Medulla oblongata (tissue), 1 donor: Measurements from ENCODE around the gene AFDN.
A peak's percentile ranks its signal among the peaks of the same experiment; 100 is the strongest.

ENCODE experiments used
- DNase-seq: peaks from one replicate; pipeline ENCODE4 v3.0.0-alpha.2; 2015; ENCODE audit errors: extremely low spot score

AFDN gene

DNA sequence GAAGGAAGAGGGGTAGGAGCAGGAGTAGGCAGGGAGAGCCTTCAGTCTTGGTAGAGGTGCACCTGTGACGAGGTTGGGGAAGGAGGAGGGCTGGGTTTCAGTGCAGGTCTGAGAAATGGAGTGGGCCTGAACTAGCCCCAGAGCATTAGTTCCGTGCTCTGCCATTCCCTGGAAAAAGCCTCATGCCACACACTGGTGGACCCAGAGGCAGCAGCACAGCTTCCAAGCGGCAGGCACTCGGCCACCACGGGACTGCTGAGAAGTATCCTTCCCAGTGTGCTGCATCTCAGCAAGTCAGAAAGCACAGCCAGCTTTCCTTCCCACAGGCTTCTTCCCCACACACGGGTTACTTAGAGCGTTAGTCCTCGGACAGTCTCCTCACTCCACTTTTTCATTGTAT is 93.5 kb downstream of the AFDN start:
- peak; percentile 33 for DNase-seq

- DNase-seq, result peak; percentile 53
Observed at GRCh38 chr6:167921831-167922230, 95.1 kb downstream of the AFDN start.

GRCh38 chr6:167925026-167925425 is 98.3 kb downstream of the AFDN start:
- DNase-seq, result no peak

- DNase-seq, result no peak
Observed at GRCh38 chr6:167927246-167927645, 100.5 kb downstream of the AFDN start.

GRCh38 chr6:167928111-167928510 is 101.4 kb downstream of the AFDN start:
- DNase-seq, result no peak

DNA sequence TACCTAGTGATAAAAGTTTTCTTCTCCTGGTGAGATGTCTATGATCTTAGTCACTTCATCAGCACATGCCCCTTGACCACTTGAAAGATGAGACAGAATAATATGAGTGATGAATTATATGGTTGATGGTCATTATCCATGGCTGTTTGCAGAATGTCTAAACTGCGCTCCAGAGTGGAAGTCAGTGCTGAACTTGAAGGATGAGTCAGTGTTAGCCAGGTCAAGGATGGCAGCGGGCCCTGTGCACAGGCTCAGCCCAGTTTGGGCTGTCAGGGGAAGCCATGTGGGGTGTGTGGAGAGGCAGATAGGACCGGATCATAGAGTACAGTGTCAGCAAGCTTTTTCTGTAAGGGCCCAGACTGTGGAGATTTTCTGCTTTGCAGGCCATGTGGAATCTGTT is 103.6 kb downstream of the AFDN start:
- no peak for DNase-seq

DNA sequence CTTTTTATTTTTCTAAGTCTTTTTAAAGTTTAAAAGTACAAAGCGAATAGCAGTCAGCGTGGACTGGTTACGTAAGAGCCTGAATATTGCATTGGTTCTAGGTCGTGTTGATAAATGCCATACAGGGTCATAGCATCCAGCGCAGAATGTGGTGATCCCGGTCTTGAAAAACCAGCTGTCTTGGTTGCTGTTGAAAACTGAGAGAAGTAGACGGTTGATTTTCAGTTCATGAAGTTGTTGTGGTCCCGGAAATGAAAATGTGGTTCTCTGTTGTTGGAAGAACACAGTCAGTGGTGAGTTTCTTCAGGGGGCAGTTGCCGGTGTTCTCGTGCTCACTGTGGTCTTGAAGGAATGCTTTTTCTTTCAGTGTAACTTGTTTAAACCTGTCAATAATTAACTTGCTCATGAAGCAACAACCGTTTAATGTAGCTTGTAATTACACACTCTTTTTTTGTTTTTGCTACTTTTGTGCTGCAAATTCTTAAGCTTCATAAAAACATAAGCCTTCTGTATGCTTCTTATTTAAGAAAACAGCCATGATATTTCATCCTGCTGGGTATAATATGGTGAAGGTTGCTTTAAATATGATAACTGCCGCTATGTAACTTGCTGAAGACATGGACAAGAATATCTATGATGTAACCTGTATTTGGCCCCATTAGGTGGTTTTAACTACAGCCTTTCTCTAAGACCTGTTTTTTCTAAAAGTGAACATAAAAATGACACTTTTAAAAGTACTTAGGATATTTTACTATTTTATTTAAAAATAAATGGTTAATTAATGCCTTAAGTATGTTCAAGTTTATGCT is 106.0 kb downstream of the AFDN start:
- no peak for DNase-seq

DNA sequence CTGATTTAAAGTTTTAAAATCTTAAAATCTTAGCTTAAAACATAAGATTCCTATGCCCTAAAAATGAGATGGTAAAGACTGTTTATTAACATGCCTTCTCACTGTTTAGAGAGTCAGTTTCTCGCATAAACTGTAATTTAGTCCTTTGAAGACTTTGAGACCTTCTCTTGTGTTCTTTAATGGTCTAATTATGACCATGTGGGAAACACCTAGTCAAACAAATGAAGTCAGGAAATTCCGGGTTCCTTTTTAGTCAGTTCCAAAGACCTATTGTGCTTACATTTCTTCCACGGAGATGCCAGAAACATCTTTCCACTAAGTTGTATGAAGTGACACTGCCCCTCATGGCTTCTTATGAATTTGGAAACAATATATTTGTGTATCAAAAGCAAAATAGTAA is 106.6 kb downstream of the AFDN start:
- DNase-seq, result no peak

DNA sequence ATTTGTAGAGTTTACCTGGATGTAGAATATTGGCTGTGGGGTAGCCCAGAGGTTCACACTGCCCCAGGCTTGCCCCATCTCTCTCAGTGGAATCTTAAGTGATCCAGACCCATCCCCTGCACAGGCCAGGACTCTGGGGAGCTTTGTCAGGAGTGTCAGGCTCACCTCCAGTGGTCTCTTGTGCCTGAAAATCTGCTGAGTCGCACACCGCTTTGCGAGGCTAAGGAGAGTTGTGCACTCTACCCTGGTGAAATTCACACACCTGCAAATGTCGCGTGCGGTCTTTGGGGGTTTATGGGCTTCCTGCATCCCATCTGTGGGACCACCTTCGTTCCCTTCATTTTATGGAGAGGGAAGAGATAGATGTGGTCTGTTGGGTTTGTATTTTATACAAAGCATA is 107.1 kb downstream of the AFDN start:
- no peak for DNase-seq

GRCh38 chr6:167934426-167934864 is 107.7 kb downstream of the AFDN start:
- no peak for DNase-seq

DNA sequence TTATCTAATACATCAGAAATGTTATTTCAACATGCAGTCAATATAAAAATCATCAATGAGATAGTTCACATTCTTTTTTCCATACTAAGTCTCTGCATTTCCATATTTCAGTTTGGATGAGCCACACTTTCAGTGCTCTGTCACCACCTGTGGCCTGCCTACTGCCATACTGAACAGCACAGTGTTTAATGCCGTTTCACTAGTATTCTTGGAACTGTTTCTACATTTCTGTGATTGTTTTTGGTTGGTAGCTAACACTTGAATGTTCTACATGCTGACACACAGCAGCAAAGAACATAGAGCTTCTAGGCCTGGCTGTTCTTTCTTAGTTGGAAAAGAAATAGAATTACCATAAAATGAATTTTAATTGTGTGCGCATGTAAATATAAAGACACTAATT is 109.3 kb downstream of the AFDN start:
- DNase-seq, result no peak

DNA sequence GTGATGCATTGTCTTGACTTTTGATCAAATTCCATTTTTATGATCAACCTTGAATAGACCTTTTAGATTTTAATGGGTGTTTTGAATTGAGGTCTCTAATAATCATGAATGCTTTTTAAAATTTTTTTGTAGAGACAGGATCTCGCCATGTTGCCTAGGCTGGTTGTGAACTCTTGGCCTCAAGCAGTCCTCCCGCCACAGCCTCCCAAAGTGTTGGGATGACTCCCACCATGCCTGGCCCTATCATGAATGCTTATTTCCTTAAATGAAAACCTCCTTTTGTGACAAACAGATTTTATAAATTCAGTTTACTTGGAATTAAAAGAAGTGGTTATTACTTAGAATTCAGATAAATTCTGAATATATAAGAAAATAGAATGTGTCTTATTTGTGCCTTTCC is 110.6 kb downstream of the AFDN start:
- no peak for DNase-seq

- DNase-seq, result peak; percentile 41
Observed at GRCh38 chr6:167937948-167938911, 111.5 kb downstream of the AFDN start.

DNA sequence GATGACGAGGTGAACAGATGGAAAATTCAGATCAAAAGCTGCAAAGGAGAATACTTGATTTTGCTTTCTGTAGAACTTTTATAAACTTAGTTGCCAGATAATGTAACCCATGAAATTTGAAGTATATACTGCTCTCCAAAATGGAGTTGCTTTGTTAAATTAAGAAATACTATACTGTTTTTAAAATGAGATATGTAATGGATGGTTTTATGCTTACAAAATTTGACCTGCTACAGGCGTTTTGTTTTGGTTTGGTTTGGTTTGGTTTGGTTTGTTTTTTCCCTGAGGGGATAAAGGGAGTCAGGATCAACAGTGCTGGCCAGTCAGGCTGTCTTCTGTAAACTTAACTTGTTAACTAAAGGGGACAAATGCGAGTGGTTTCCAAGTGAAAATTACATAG is 115.1 kb downstream of the AFDN start:
- no peak for DNase-seq

DNA sequence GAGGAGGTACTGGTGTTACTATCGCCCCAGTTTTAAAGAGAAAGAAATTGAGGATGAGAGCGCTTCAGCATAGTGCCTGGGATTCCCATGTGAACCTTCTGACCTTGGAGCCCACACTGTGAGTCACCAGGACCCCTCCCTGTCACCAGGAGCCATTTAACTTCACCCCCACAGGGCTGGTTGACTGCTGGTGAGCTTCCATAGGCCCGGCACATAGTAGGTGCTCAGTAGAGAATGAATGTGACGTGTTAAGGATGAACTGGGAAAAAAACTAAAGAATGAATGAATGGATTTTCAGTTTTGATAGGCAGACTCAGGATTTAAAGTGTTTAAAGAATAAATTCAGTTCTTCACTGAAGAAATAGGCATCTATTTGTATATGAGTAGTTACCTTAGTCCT is 117.4 kb downstream of the AFDN start:
- no peak for DNase-seq

- DNase-seq, result no peak
Observed at GRCh38 chr6:167946007-167946406, 119.3 kb downstream of the AFDN start.

DNA sequence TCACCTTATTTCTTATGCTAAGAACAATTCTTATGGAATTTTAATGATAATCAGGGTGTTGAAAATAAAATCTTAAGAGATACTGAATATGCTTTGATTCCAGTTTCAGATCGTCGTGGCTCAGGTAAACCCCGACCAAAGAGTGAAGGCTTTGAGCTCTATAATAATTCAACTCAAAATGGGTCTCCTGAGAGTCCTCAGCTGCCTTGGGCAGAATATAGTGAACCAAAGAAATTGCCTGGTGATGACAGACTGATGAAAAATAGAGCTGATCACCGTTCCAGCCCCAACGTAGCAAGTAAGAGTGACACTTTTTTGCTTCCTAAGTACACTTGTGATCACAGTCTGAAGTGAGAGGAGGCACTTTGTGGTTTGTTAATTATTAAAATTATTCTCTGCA is 119.9 kb downstream of the AFDN start:
- no peak for DNase-seq

- DNase-seq, result no peak
Observed at GRCh38 chr6:167947716-167948115, 121.0 kb downstream of the AFDN start.

DNA sequence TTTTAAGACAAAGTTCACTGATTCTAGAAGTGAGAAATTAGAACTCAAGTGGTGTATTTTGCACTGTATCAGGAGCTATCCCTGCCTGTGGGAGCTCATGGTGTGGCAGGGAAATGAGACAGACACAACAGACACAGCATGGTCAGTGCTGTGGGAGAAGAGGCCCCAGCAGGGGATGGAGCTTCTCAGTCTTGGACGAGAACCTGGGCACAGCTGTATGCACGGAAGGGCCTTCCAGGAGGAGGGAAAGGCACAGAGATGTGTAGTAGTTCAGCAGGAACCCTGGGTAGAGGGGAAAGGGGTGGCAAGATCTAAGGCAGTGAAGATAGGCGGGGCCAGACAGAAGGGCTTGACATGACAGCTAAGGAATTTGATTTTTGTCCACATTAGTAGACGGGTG is 122.0 kb downstream of the AFDN start:
- DNase-seq, result no peak

GRCh38 chr6:167949121-167949684 is 122.5 kb downstream of the AFDN start:
- DNase-seq, result no peak

DNA sequence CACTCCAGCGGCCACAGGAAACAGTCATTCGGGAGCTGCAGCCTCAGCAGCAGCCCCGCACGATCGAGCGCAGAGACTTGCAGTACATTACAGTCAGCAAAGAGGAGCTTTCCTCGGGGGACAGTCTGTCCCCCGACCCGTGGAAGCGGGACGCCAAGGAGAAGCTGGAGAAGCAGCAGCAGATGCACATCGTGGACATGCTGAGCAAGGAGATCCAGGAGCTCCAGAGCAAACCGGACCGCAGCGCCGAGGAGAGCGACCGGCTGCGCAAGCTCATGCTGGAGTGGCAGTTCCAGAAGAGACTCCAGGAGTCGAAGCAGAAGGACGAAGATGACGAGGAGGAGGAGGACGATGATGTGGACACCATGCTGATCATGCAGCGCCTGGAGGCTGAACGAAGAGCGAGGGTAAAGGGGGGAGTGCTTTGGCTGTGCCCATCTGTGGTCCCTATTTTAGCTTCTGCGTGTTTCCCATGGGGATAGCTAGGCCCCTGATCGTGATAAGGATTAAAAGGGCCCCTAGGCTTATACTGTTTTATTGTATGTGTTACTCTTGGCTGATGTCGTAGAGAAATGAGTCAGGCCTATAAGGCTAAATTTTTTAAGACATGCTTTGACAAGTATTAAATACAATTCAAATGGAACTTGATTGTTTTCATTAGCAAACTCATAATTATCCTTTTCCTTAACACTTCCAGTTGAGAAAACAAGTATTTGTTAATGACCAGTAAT is 125.2 kb downstream of the AFDN start:
- no peak for DNase-seq

DNA sequence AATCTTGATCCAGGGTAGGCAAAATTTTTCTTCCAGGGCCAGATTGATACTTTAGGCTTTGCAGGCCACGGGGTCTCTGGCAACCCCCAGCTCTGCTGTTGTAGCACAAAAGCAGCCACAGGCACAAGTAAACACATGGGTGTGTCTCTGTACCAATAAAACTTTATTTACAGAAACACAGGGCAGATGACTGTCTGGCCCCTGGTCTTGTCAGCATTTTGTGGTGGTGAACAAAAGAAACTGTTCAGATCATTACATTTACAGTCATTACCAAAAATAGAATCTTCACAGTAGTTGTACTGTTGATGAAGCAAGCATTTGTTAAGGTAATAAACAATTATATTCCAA is 125.8 kb downstream of the AFDN start:
- no peak for DNase-seq
